Measurements from ENCODE around the gene CTSE. TPM values are rescaled to one million over a fixed set of nuclear protein-coding genes. Genes with fewer than 3 reads are reported as not detected.

Gene CTSE
- total and polyA plus RNA-seq, 2 donors (not counting 1 experiment from before 2014, with no cell fraction given): not detected

GRCh38 chr1:205972491-205973168 lies 51.1 kb downstream of the CTSE start:
- Histone ChIP-seq H3K27me3 (replicated peaks in 1 of 4; ENCODE audit: control extremely low read depth in 1 of 4, control insufficient read depth in 3 of 4, insufficient read depth in 4 of 4, low read length in 3 of 4) (no peaks in the 10 kb centered on the region), H4K20me1 (ENCODE audit: control insufficient read depth, insufficient read depth, low read length, poor library complexity, severe bottlenecking) (no peaks in the 10 kb centered on the region), H2AFZ (ENCODE audit: insufficient read depth, low read depth, low read length, poor library complexity, severe bottlenecking) (no peak overlapping the region), H3K4me3 (ENCODE audit: control extremely low read depth in 1 of 5, extremely low read depth in 1 of 5, insufficient read depth in 1 of 5, low read depth in 2 of 5, low read length in 4 of 5) (no peak overlapping the region), H3K79me2 (ENCODE audit: control insufficient read depth, insufficient read depth, low read length) (no peaks in the 10 kb centered on the region), H3K4me2 (replicated peaks; ENCODE audit: low read depth, low read length, poor library complexity, severe bottlenecking) (no peak overlapping the region), H3K9me3 (ENCODE audit: control extremely low read depth in 1 of 3, control insufficient read depth in 2 of 3, insufficient read depth in 1 of 3, low read length in 2 of 3) (no peaks in the 10 kb centered on the region), H3K9ac (ENCODE audit: low read length) (no peak overlapping the region), H3K4me1 (ENCODE audit: control insufficient read depth in 2 of 2, insufficient read depth in 2 of 2, low read length in 2 of 2) (no peaks in the 10 kb centered on the region), H3K27ac (ENCODE audit: low read length in 2 of 2) (no peak overlapping the region), H3K36me3 (replicated peaks in 1 of 2; ENCODE audit: control extremely low read depth in 1 of 2, control insufficient read depth in 1 of 2, extremely low read depth in 1 of 2, insufficient read depth in 2 of 2, low read length in 1 of 2) (no peaks in the 10 kb centered on the region)
- POLR2A ChIA-PET: no interaction called here
- Mint-ChIP-seq H3K9me3 (ENCODE audit: insufficient read depth) (no peaks in the 10 kb centered on the region), H3K27me3 (peaks cover 2% of the 10 kb centered on the region), H3K4me3 (no peak overlapping the region), H3K27ac (no peak overlapping the region), H3K4me1 (no peaks in the 10 kb centered on the region)
- no peak for ATAC-seq (ENCODE audit: low read depth)
- no peak for DNase-seq
- 90% methylated on average over 10 of the region's 11 CpGs for WGBS (ENCODE audit: insufficient coverage)
- intact Hi-C loops (cut with micrococcal nuclease): no loop called here
- CTCF ChIA-PET: interaction anchor here (0.6 kb wide), 1 partner anchor 131 kb away, joined by 4 read pairs; no protein-coding TSS in a partner anchor
- TF ChIP-seq CTCF (IDR thresholded peaks at IDR 0.05): no peak
- no peak for TF ChIP-seq EZH2 (IDR thresholded peaks at IDR 0.05; ENCODE audit: borderline replicate concordance, insufficient read depth, low read depth, low read length, poor library complexity, severe bottlenecking)

GRCh38 chr1:205972081-205972480 lies 51.6 kb downstream of the CTSE start:
- ATAC-seq (ENCODE audit: low read depth) (no peak), DNase-seq (no peak)
- Mint-ChIP-seq H3K27me3 (no peaks in the 10 kb centered on the region), H3K9me3 (ENCODE audit: insufficient read depth) (no peaks in the 10 kb centered on the region), H3K27ac (no peak overlapping the region), H3K4me1 (no peaks in the 10 kb centered on the region), H3K4me3 (no peak overlapping the region)
- 73% methylated on average over 3 of the region's 4 CpGs for WGBS (ENCODE audit: insufficient coverage)
- TF ChIP-seq EZH2 (IDR thresholded peaks at IDR 0.05; ENCODE audit: borderline replicate concordance, insufficient read depth, low read depth, low read length, poor library complexity, severe bottlenecking) (no peak), CTCF (IDR thresholded peaks at IDR 0.05) (no peak)
- Histone ChIP-seq H3K27me3 (replicated peaks in 1 of 4; ENCODE audit: control extremely low read depth in 1 of 4, control insufficient read depth in 3 of 4, insufficient read depth in 4 of 4, low read length in 3 of 4) (no peaks in the 10 kb centered on the region), H4K20me1 (ENCODE audit: control insufficient read depth, insufficient read depth, low read length, poor library complexity, severe bottlenecking) (no peaks in the 10 kb centered on the region), H3K36me3 (replicated peaks in 1 of 2; ENCODE audit: control extremely low read depth in 1 of 2, control insufficient read depth in 1 of 2, extremely low read depth in 1 of 2, insufficient read depth in 2 of 2, low read length in 1 of 2) (no peaks in the 10 kb centered on the region), H3K27ac (ENCODE audit: low read length in 2 of 2) (no peak overlapping the region), H3K9me3 (ENCODE audit: control extremely low read depth in 1 of 3, control insufficient read depth in 2 of 3, insufficient read depth in 1 of 3, low read length in 2 of 3) (no peaks in the 10 kb centered on the region), H3K4me2 (replicated peaks; ENCODE audit: low read depth, low read length, poor library complexity, severe bottlenecking) (no peak overlapping the region), H3K4me1 (ENCODE audit: control insufficient read depth in 2 of 2, insufficient read depth in 2 of 2, low read length in 2 of 2) (no peaks in the 10 kb centered on the region), H3K79me2 (ENCODE audit: control insufficient read depth, insufficient read depth, low read length) (no peaks in the 10 kb centered on the region), H2AFZ (ENCODE audit: insufficient read depth, low read depth, low read length, poor library complexity, severe bottlenecking) (no peak overlapping the region), H3K9ac (ENCODE audit: low read length) (no peak overlapping the region), H3K4me3 (ENCODE audit: control extremely low read depth in 1 of 5, extremely low read depth in 1 of 5, insufficient read depth in 1 of 5, low read depth in 2 of 5, low read length in 4 of 5) (no peak overlapping the region)
- POLR2A ChIA-PET: no interaction called here
- intact Hi-C loops (cut with micrococcal nuclease): no loop called here
- CTCF ChIA-PET: interaction anchor here (0.6 kb wide), 1 partner anchor 131 kb away, joined by 4 read pairs; no protein-coding TSS in a partner anchor

Data from B cell (primary cell).